Esophagus muscularis mucosa (tissue), 4 donors: ENCODE data around the gene TMED1.

ENCODE experiments used
- CTCF ChIP-seq, 3 experiments: fragments of 200-600 bp in 2 of 3; fragments of 450-650 bp in 1 of 3; sonication (generic) in 2 of 3; IDR thresholded peaks; one replicate each; pipeline ENCODE4 v1.5.1; 2017 to 2019; ENCODE audit warnings: antibody characterized with exemption in 3 of 3, mild to moderate bottlenecking in 2 of 3, moderate library complexity in 1 of 3
- EP300 ChIP-seq: sonication (generic); formaldehyde crosslinking; IDR thresholded peaks from one replicate; pipeline ENCODE4 v1.6.1; 2017; ENCODE audit warnings: antibody characterized with exemption
- POLR2A ChIP-seq: fragments of 450-650 bp; IDR thresholded peaks from one replicate; pipeline ENCODE4 v1.6.1; 2017; ENCODE audit warnings: antibody characterized with exemption, moderate library complexity, mild to moderate bottlenecking, low read depth
- POLR2AphosphoS5 ChIP-seq, 2 donors: sonication (generic); formaldehyde crosslinking; IDR thresholded peaks; one replicate each; pipeline ENCODE4 v1.6.1; 2017; ENCODE audit warnings: antibody characterized with exemption in 2 of 2

- TF ChIP-seq CTCF (IDR thresholded peaks at IDR 0.05) (no peak), EP300 (no peak), POLR2A (no peak), POLR2AphosphoS5 (IDR thresholded peaks at IDR 0.05) (no peak)
Observed at GRCh38 chr19:10846500-10847202, 10.6 kb upstream of the TMED1 start.
